Measurements from ENCODE around the gene FDXACB1.

Gene FDXACB1

GRCh38 chr11:111878849-111879636 lies at the start of gene FDXACB1, which contains the start of gene CFAP68:
FDXACB1 (minus strand) TSS chr11:111879165; CDS start chr11:111879132, 33 bp downstream.
CFAP68 (plus strand) TSS chr11:111879541; CDS start chr11:111879561, 20 bp downstream.
- peak; percentile 94 to 100 (median 98) for DNase-seq

GRCh38 chr11:111926505-111927391 lies 47.8 kb upstream of the FDXACB1 start:
- DNase-seq: peak; percentile 89 to 97 (median 94)

GRCh38 chr11:111925953-111926352 lies 47.0 kb upstream of the FDXACB1 start:
- DNase-seq: no peak

- no peak for DNase-seq
Observed at GRCh38 chr11:111923951-111924350, 45.0 kb upstream of the FDXACB1 start.

- DNase-seq: no peak
Observed at GRCh38 chr11:111923351-111923788, 44.4 kb upstream of the FDXACB1 start.

- no peak for DNase-seq
Observed at GRCh38 chr11:111922803-111923202, 43.8 kb upstream of the FDXACB1 start.

GRCh38 chr11:111921541-111922230 lies 42.7 kb upstream of the FDXACB1 start:
- DNase-seq: no peak

- no peak for DNase-seq
Observed at GRCh38 chr11:111920908-111921307, 41.9 kb upstream of the FDXACB1 start.

- DNase-seq: no peak
Observed at GRCh38 chr11:111918390-111919256, 39.7 kb upstream of the FDXACB1 start, which contains the start of gene C11orf52. C11orf52 (plus strand) TSS chr11:111918913; CDS start chr11:111918973, 60 bp downstream.

GRCh38 chr11:111917788-111918187 lies 38.8 kb upstream of the FDXACB1 start:
- DNase-seq: no peak

GRCh38 chr11:111917312-111917711 lies 38.3 kb upstream of the FDXACB1 start:
- no peak for DNase-seq

- DNase-seq: no peak
Observed at GRCh38 chr11:111916768-111917167, 37.8 kb upstream of the FDXACB1 start.

GRCh38 chr11:111913997-111914396 lies 35.0 kb upstream of the FDXACB1 start:
- DNase-seq: no peak

- DNase-seq: no peak
Observed at GRCh38 chr11:111913031-111913861, 34.3 kb upstream of the FDXACB1 start.

GRCh38 chr11:111912535-111912934 lies 33.6 kb upstream of the FDXACB1 start, which contains the start of gene HSPB2:
HSPB2 (plus strand) TSS chr11:111912734; CDS start chr11:111912830, 96 bp downstream.
- no peak for DNase-seq

GRCh38 chr11:111911563-111912401 lies 32.8 kb upstream of the FDXACB1 start, which contains the start of gene CRYAB:
CRYAB (minus strand) TSS chr11:111911770; CDS start chr11:111911724, 46 bp downstream.
- no peak for DNase-seq

GRCh38 chr11:111910676-111911562 lies 32.0 kb upstream of the FDXACB1 start:
- no peak for DNase-seq

GRCh38 chr11:111909378-111909777 lies 30.4 kb upstream of the FDXACB1 start:
- DNase-seq: no peak
